ENCODE measurements around the gene MSRB1. TPM values are rescaled to one million over a fixed set of nuclear protein-coding genes. Genes with fewer than 3 reads are reported as not detected.

The MSRB1 gene
- total and polyA plus RNA-seq, 7 donors, result 44.2 to 83.4 (median 59.5) TPM

DNA sequence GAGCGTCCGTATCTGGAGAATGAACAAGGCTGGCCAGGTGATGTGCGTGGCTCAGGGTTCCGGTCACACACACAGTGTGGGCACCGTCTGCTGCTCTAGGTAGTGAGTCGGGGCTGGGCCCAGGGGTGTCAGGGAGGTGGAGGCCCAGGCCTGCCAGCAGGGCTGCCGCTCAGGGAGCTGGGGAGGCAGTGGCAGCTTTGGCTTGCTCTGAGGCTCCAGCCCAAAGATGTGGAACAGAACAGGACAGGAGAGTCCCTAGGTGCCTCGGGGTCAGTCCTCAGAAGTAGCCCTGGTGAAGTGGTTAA lies 33.2 kb upstream of the MSRB1 start:
- ATAC-seq (no peak), DNase-seq (no peak)
- Histone ChIP-seq H3K27me3 (ENCODE audit: insufficient read depth in 3 of 3, low read length in 2 of 3) (no peaks in the 10 kb centered on the region), H3K27ac (no peak overlapping the region), H3K4me1 (peaks cover 26% of the 10 kb centered on the region), H3K4me3 (no peak overlapping the region), H3K9me3 (no peaks in the 10 kb centered on the region), H3K36me3 (ENCODE audit: insufficient read depth in 1 of 2, low read depth in 1 of 2) (peaks cover 8 to 53% of the 10 kb centered on the region in 2 donors)
- WGBS, 3 donors, result 95 to 96% (median 96%) methylated on average over 8 of the region's 8 CpGs
- TF ChIP-seq, protein P1, sequence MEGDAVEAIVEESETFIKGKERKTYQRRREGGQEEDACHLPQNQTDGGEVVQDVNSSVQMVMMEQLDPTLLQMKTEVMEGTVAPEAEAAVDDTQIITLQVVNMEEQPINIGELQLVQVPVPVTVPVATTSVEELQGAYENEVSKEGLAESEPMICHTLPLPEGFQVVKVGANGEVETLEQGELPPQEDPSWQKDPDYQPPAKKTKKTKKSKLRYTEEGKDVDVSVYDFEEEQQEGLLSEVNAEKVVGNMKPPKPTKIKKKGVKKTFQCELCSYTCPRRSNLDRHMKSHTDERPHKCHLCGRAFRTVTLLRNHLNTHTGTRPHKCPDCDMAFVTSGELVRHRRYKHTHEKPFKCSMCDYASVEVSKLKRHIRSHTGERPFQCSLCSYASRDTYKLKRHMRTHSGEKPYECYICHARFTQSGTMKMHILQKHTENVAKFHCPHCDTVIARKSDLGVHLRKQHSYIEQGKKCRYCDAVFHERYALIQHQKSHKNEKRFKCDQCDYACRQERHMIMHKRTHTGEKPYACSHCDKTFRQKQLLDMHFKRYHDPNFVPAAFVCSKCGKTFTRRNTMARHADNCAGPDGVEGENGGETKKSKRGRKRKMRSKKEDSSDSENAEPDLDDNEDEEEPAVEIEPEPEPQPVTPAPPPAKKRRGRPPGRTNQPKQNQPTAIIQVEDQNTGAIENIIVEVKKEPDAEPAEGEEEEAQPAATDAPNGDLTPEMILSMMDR (IDR thresholded peaks at IDR 0.05), result no peak
- intact Hi-C loops (cut with DNase I), result no loop called here

DNA sequence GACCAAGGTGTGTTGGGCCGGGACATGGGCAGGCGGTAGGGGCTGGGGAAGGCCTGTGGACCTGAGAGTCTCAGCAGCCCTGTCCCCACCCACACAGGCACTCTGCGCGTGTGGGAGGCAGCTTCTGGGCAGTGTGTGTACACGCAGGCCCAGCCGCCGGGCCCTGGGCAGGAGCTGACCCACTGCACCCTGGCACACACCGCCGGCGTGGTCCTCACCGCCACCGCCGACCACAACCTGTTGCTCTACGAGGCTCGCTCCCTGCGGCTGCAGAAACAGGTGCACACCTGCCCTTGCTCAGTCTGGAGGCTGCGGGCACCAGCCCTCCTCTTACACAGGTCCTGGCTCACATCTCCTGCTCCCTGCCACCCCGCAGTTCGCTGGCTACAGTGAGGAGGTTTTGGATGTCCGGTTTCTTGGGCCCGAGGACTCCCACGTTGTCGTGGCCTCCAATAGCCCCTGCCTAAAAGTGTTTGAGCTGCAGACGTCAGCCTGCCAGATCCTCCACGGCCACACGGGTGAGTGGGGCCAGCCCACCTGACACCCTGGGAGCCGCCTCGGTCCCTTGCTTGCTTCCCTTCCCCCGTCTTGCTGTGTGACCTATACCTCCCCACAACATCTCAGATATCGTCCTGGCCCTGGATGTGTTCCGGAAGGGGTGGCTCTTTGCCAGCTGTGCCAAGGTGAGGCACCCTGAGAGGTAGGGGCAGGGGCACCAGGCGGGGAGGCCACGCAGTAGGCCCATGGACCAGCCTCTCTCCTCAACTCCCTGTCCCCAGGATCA lies 32.6 kb upstream of the MSRB1 start:
- TF ChIP-seq, protein P1 (IDR thresholded peaks at IDR 0.05), result no peak
- ATAC-seq, result no peak

DNA sequence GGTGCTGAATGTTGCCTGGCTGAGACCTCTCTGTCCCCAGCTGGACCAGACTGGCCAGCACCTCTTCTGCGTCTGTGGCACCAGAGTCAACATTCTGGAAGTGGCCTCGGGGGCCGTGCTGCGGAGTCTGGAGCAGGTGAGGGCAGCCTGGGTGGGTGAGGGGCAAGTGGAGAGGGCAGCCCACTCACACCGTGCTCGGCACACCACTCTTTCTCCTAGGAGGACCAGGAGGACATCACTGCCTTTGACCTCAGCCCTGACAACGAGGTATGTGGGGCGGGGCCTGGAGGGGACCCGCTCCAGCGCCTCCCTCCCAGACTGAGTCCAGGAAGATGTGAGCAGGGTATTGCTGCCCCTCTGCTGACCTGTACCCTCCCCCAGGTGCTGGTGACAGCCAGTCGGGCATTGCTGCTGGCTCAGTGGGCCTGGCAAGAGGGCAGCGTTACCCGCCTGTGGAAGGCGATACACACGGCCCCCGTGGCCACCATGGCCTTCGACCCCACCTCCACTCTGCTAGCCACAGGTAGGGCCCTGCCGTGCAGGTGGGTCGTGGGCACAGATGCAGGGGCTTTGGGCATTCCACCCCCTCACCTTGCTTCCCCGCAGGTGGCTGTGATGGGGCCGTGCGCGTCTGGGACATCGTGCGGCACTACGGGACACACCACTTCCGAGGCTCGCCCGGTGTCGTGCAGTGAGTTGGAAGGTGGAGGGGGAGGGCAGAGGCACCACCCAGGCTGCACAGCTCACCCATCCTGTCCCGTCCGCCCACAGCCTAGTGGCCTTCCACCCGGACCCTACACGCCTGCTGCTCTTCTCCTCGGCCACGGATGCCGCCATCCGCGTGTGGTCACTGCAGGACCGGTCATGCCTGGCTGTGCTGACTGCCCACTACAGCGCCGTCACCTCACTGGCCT lies 31.4 kb upstream of the MSRB1 start:
- H3K27ac ChIP-seq, result no peak overlapping the region
- peaks cover 8 to 53% of the 10 kb centered on the region in 2 donors for H3K36me3 ChIP-seq (ENCODE audit: insufficient read depth in 1 of 2, low read depth in 1 of 2)
- H3K9me3 ChIP-seq, result no peaks in the 10 kb centered on the region
- ATAC-seq, result no peak
- TF ChIP-seq, protein P1 (IDR thresholded peaks at IDR 0.05), result no peak
- peaks cover 20% of the 10 kb centered on the region for H3K4me1 ChIP-seq
- intact Hi-C loops (cut with DNase I), result no loop called here
- H3K27me3 ChIP-seq (ENCODE audit: insufficient read depth in 3 of 3, low read length in 2 of 3), result no peaks in the 10 kb centered on the region
- no peak for DNase-seq
- H3K4me3 ChIP-seq, result no peak overlapping the region
- 90 to 92% (median 92%) methylated on average over 40 to 42 of the region's 42 CpGs for WGBS, 3 donors

More for the DNA sequence above, 32.6 kb upstream of the MSRB1 start:
- peaks cover 28% of the 10 kb centered on the region for H3K4me1 ChIP-seq
- H3K27me3 ChIP-seq (ENCODE audit: insufficient read depth in 3 of 3, low read length in 2 of 3), result no peaks in the 10 kb centered on the region
- peak in 1 of 2 donors; percentile 9 for DNase-seq
- intact Hi-C loops (cut with DNase I), result no loop called here
- peaks cover 8 to 53% of the 10 kb centered on the region in 2 donors for H3K36me3 ChIP-seq (ENCODE audit: insufficient read depth in 1 of 2, low read depth in 1 of 2)
- 90 to 93% (median 90%) methylated on average over 32 to 33 of the region's 33 CpGs for whole genome bisulfite sequencing, 3 donors
- no peak overlapping the region for H3K4me3 ChIP-seq
- H3K9me3 ChIP-seq, result no peaks in the 10 kb centered on the region
- H3K27ac ChIP-seq, result no peak overlapping the region

DNA sequence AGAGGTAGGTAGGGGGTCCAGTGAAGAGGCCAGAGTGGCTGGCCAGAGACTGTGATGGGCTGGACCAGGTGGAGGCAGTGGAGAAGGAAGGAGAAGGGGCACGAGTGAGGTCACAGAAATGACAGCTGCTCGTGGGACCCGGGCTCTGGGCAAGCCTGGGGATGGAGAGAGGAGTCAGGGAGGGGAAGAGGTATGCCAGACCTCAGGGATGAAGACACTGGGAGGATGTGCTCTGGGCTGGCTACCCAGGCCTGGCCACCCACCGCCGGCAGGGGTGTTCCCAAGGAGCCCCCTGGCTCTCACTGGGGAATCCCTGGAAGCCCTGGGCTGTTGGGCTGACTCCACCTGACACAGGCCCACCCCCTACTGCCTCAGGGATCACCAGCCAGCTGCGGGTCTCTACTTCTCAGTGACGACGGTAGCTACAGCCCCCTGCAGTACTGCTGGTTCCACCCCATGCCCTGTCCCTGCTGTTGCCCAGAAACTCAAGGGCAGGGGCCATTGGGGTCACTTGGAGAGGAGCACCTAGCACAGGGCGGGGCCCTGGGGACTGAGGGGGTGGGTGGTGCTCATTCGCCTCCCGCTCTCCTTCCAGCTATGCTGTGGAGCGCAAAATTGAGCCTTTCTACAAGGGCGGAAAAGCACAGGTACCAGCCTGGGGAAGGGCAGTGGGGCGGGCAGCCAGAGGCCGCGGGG lies 30.6 kb upstream of the MSRB1 start:
- peaks cover 8 to 46% of the 10 kb centered on the region in 2 donors for H3K36me3 ChIP-seq (ENCODE audit: insufficient read depth in 1 of 2, low read depth in 1 of 2)
- WGBS, 3 donors, result 76 to 78% (median 77%) methylated on average over 14 to 16 of the region's 16 CpGs
- TF ChIP-seq, protein P1 (IDR thresholded peaks at IDR 0.05), result no peak
- intact Hi-C loops (cut with DNase I), result no loop called here
- no peaks in the 10 kb centered on the region for H3K9me3 ChIP-seq
- H3K4me3 ChIP-seq, result peak overlapping the region; percentile 100
- no peaks in the 10 kb centered on the region for H3K27me3 ChIP-seq (ENCODE audit: insufficient read depth in 3 of 3, low read length in 2 of 3)
- DNase-seq (no peak), ATAC-seq (no peak)
- no peak overlapping the region for H3K27ac ChIP-seq
- H3K4me1 ChIP-seq, result peaks cover 20% of the 10 kb centered on the region

Measured in psoas muscle (tissue), 8 donors.